ENCODE measurements around the gene RIT2. TPM values are rescaled to one million over a fixed set of nuclear protein-coding genes. Genes with fewer than 3 reads are reported as not detected.

The RIT2 gene
- polyA plus RNA-seq, 1 experiment, result not detected

- Histone ChIP-seq H3K9me3 (ENCODE audit: control insufficient read depth, insufficient read depth, low read length) (no peaks in the 10 kb centered on the region), H3K27ac (ENCODE audit: low read depth, low read length) (no peak overlapping the region), H3K4me3 (ENCODE audit: low read depth, low read length) (no peak overlapping the region), H3K27me3 (ENCODE audit: control insufficient read depth, insufficient read depth, low read length) (no peaks in the 10 kb centered on the region)
- ChIA-PET POLR2A (no interaction called here), CTCF (no interaction called here)
- no peak for TF ChIP-seq CTCF (IDR thresholded peaks at IDR 0.05; ENCODE audit: low read depth, low read length)
- no peak for DNase-seq (ENCODE audit: low read depth, low spot score)
Observed at GRCh38 chr18:42980426-42980825, 135.1 kb downstream of the RIT2 start.

DNA sequence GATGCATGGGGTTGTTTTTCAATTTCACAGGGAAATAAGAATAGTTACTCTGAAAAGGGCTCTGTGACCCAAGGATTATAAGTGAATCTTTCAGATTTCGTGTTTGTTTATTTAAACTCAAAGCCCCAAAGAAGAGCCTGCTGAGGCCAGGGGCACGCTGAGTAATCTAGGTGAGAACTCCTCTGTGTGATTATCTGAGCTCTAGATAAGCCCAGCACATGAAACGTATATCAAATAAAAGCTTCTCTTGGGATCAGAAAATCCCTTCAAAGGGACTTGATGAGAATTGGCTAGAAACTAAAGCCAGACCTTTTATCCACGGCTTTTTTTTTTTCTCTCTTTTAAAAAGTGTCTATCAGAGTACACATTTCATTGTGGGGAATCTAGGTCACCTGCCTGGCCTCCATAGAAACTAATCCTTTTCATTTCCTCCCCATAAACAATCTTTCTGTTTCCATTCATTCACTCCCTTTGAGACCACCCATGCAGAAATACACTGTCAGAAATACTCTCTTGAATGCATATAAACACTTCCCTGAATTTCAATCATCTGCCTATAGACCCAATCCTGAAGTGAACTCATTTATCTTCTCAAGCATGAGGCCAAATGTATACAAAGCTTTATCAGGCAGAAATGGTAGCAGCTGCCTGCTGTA lies 137.4 kb downstream of the RIT2 start:
- ChIA-PET CTCF (no interaction called here), POLR2A (no interaction called here)
- Histone ChIP-seq H3K9me3 (ENCODE audit: control insufficient read depth, insufficient read depth, low read length) (no peaks in the 10 kb centered on the region), H3K27me3 (ENCODE audit: control insufficient read depth, insufficient read depth, low read length) (no peaks in the 10 kb centered on the region), H3K27ac (ENCODE audit: low read depth, low read length) (no peak overlapping the region), H3K4me3 (ENCODE audit: low read depth, low read length) (no peak overlapping the region)
- DNase-seq (ENCODE audit: low read depth, low spot score), result no peak
- TF ChIP-seq CTCF (IDR thresholded peaks at IDR 0.05; ENCODE audit: low read depth, low read length), result no peak

GRCh38 chr18:42976869-42977590 lies 138.5 kb downstream of the RIT2 start:
- TF ChIP-seq CTCF (IDR thresholded peaks at IDR 0.05; ENCODE audit: low read depth, low read length), result no peak
- no peak overlapping the region for H3K27ac ChIP-seq (ENCODE audit: low read depth, low read length)
- H3K9me3 ChIP-seq (ENCODE audit: control insufficient read depth, insufficient read depth, low read length), result no peaks in the 10 kb centered on the region
- ChIA-PET POLR2A (no interaction called here), CTCF (no interaction called here)
- DNase-seq (ENCODE audit: low read depth, low spot score), result no peak
- H3K27me3 ChIP-seq (ENCODE audit: control insufficient read depth, insufficient read depth, low read length), result no peaks in the 10 kb centered on the region
- H3K4me3 ChIP-seq (ENCODE audit: low read depth, low read length), result no peak overlapping the region

- Histone ChIP-seq H3K27me3 (ENCODE audit: control insufficient read depth, insufficient read depth, low read length) (no peaks in the 10 kb centered on the region), H3K9me3 (ENCODE audit: control insufficient read depth, insufficient read depth, low read length) (no peaks in the 10 kb centered on the region), H3K27ac (ENCODE audit: low read depth, low read length) (no peak overlapping the region), H3K4me3 (ENCODE audit: low read depth, low read length) (no peak overlapping the region)
- POLR2A ChIA-PET, result no interaction called here
- CTCF ChIA-PET, result interaction anchor here (1.0 kb wide), 1 partner anchor 855 kb away, joined by 3 read pairs; no protein-coding TSS in a partner anchor
- TF ChIP-seq CTCF (IDR thresholded peaks at IDR 0.05; ENCODE audit: low read depth, low read length), result no peak
- DNase-seq (ENCODE audit: low read depth, low spot score), result no peak
Observed at GRCh38 chr18:42969366-42969765, 146.1 kb downstream of the RIT2 start.

GRCh38 chr18:42961298-42961697 lies 154.2 kb downstream of the RIT2 start:
- H3K4me3 ChIP-seq (ENCODE audit: low read depth, low read length), result no peak overlapping the region
- TF ChIP-seq CTCF (IDR thresholded peaks at IDR 0.05; ENCODE audit: low read depth, low read length), result no peak
- no peak for DNase-seq (ENCODE audit: low read depth, low spot score)
- no peaks in the 10 kb centered on the region for H3K27me3 ChIP-seq (ENCODE audit: control insufficient read depth, insufficient read depth, low read length)
- no peak overlapping the region for H3K27ac ChIP-seq (ENCODE audit: low read depth, low read length)
- ChIA-PET CTCF (no interaction called here), POLR2A (no interaction called here)
- H3K9me3 ChIP-seq (ENCODE audit: control insufficient read depth, insufficient read depth, low read length), result no peaks in the 10 kb centered on the region; the same call in none of the 2 replicates

Data from AG04450 (cell line).